HG03571 (cell line): ENCODE results near the gene MEF2D.
A peak's percentile ranks its signal among the peaks of the same experiment; 100 is the strongest.

Source experiments
- ATAC-seq: cut with Tn5 transposase; IDR thresholded peaks from one replicate; pipeline ENCODE4 v1.9.1; 2021; ENCODE audit not compliant: unreplicated experiment

The MEF2D gene

GRCh38 chr1:156502391-156502893 is 1.9 kb upstream of the MEF2D start:
- ATAC-seq = no peak

GRCh38 chr1:156500793-156501506 is 375 bp upstream of the MEF2D start:
- peak; percentile 49 for ATAC-seq

- no peak for ATAC-seq
Observed at GRCh38 chr1:156499842-156500542, 583 bp downstream of the MEF2D start.

GRCh38 chr1:156499194-156499841 is 1.3 kb downstream of the MEF2D start:
- ATAC-seq = no peak

GRCh38 chr1:156498432-156499193 is 2.0 kb downstream of the MEF2D start:
- no peak for ATAC-seq

GRCh38 chr1:156497743-156498431 is 2.7 kb downstream of the MEF2D start:
- ATAC-seq = no peak

- no peak for ATAC-seq
Observed at GRCh38 chr1:156497078-156497742, 3.4 kb downstream of the MEF2D start.

GRCh38 chr1:156496211-156496761 is 4.3 kb downstream of the MEF2D start:
- no peak for ATAC-seq

- no peak for ATAC-seq
Observed at GRCh38 chr1:156495401-156496140, 5.0 kb downstream of the MEF2D start.

- ATAC-seq = no peak
Observed at GRCh38 chr1:156494309-156494895, 6.2 kb downstream of the MEF2D start.

- ATAC-seq = no peak
Observed at GRCh38 chr1:156493742-156494141, 6.8 kb downstream of the MEF2D start.

- ATAC-seq = no peak
Observed at GRCh38 chr1:156493154-156493631, 7.4 kb downstream of the MEF2D start.

GRCh38 chr1:156492591-156493080 is 7.9 kb downstream of the MEF2D start:
- no peak for ATAC-seq

- no peak for ATAC-seq
Observed at GRCh38 chr1:156492013-156492590, 8.5 kb downstream of the MEF2D start.

- no peak for ATAC-seq
Observed at GRCh38 chr1:156491151-156491949, 9.2 kb downstream of the MEF2D start.

GRCh38 chr1:156490401-156491032 is 10.1 kb downstream of the MEF2D start:
- no peak for ATAC-seq

- no peak for ATAC-seq
Observed at GRCh38 chr1:156489935-156490293, 10.7 kb downstream of the MEF2D start.
